H9 (cell line): Measurements from ENCODE around the gene MIGA2. TPM values are rescaled to one million over a fixed set of nuclear protein-coding genes. Genes with fewer than 3 reads are reported as not detected.

ENCODE experiments used
- DNase-seq: peaks from one replicate; pipeline ENCODE4 v3.0.0-alpha.2; 2017
- H2AFZ ChIP-seq: one replicate; pipeline ENCODE4 v1.6.1; 2013; ENCODE audit warnings: mild to moderate bottlenecking, low read length, control low read depth, moderate library complexity
- H2AK5ac ChIP-seq: 2 replicates; pipeline ENCODE4 v1.6.1; 2013; ENCODE audit warnings: low read length, control low read depth, mixed read lengths; ENCODE audit not compliant: insufficient read length
- H2BK120ac ChIP-seq: one replicate; pipeline ENCODE4 v1.6.1; 2013; ENCODE audit warnings: low read depth, mild to moderate bottlenecking, low read length, control low read depth, inconsistent platforms; ENCODE audit not compliant: poor library complexity, severe bottlenecking
- H2BK12ac ChIP-seq: 2 replicates; pipeline ENCODE4 v1.6.1; 2013; ENCODE audit warnings: low read length, control low read depth, mixed read lengths, low read depth; ENCODE audit not compliant: insufficient read length
- H2BK15ac ChIP-seq: 2 replicates; pipeline ENCODE4 v1.6.1; 2013; ENCODE audit warnings: low read depth, low read length, control low read depth
- H2BK20ac ChIP-seq: one replicate; pipeline ENCODE4 v1.6.1; 2013; ENCODE audit warnings: low read depth, mild to moderate bottlenecking, low read length, control low read depth, inconsistent platforms; ENCODE audit not compliant: poor library complexity, severe bottlenecking
- H2BK5ac ChIP-seq: 2 replicates; pipeline ENCODE4 v1.6.1; 2013; ENCODE audit warnings: low read length, control low read depth, mixed read lengths; ENCODE audit not compliant: insufficient read length
- H3K14ac ChIP-seq: 2 replicates; pipeline ENCODE4 v1.6.1; 2013; ENCODE audit warnings: low read length, control low read depth; ENCODE audit not compliant: insufficient read depth
- H3K18ac ChIP-seq: 2 replicates; pipeline ENCODE4 v1.6.1; 2013; ENCODE audit warnings: low read depth, mild to moderate bottlenecking, mixed read lengths, low read length, control low read depth; ENCODE audit not compliant: insufficient read length
- H3K23ac ChIP-seq: 2 replicates; pipeline ENCODE4 v1.6.1; 2013; ENCODE audit warnings: low read length, control low read depth, mixed read lengths, low read depth; ENCODE audit not compliant: insufficient read length
- H3K23me2 ChIP-seq: 2 replicates; pipeline ENCODE4 v1.6.1; 2013; ENCODE audit warnings: low read depth, mild to moderate bottlenecking, mixed read lengths, low read length, control low read depth; ENCODE audit not compliant: insufficient read length, poor library complexity, severe bottlenecking
- H3K27ac ChIP-seq: 2 replicates; pipeline ENCODE4 v1.5.1; 2013; ENCODE audit warnings: low read length, control low read depth, mixed read lengths, low read depth; ENCODE audit not compliant: insufficient read length
- H3K27me3 ChIP-seq: 2 replicates; pipeline ENCODE4 v1.6.1; 2013; ENCODE audit warnings: low read length, control low read depth, inconsistent platforms; ENCODE audit not compliant: insufficient read depth
- H3K4ac ChIP-seq: 2 replicates; pipeline ENCODE4 v1.6.1; 2013; ENCODE audit warnings: low read depth, mild to moderate bottlenecking, control low read depth, inconsistent platforms, low read length, moderate library complexity
- H3K4me1 ChIP-seq: 2 replicates; pipeline ENCODE4 v1.6.1; 2013; ENCODE audit warnings: low read length, control low read depth, inconsistent platforms; ENCODE audit not compliant: insufficient read depth
- H3K4me2 ChIP-seq: 2 replicates; pipeline ENCODE4 v1.6.1; 2013; ENCODE audit warnings: low read length, control low read depth, mixed read lengths; ENCODE audit not compliant: insufficient read length, insufficient read depth
- H3K56ac ChIP-seq: 2 replicates; pipeline ENCODE4 v1.6.1; 2013; ENCODE audit warnings: low read depth, mild to moderate bottlenecking, mixed read lengths, low read length, control low read depth; ENCODE audit not compliant: insufficient read length
- H3K79me1 ChIP-seq: 2 replicates; pipeline ENCODE4 v1.6.1; 2013; ENCODE audit warnings: low read depth, mild to moderate bottlenecking, moderate library complexity, low read length, control low read depth, inconsistent platforms; ENCODE audit not compliant: insufficient read depth, poor library complexity, severe bottlenecking
- H3K79me2 ChIP-seq: 2 replicates; pipeline ENCODE4 v1.6.1; 2013; ENCODE audit warnings: low read length, control low read depth, inconsistent platforms; ENCODE audit not compliant: insufficient read depth
- H3K9ac ChIP-seq: 2 replicates; pipeline ENCODE4 v1.6.1; 2013; ENCODE audit warnings: low read length, control low read depth, mixed read lengths; ENCODE audit not compliant: insufficient read length; ENCODE audit errors: extremely low read depth
- H3K9me3 ChIP-seq: one replicate; pipeline ENCODE4 v1.6.1; 2013; ENCODE audit warnings: low read depth, low read length, inconsistent platforms; ENCODE audit not compliant: control insufficient read depth
- H3T11ph ChIP-seq: one replicate; pipeline ENCODE4 v1.6.1; 2013; ENCODE audit warnings: mild to moderate bottlenecking, low read length, control low read depth, inconsistent platforms
- H4K20me1 ChIP-seq: one replicate; pipeline ENCODE4 v1.6.1; 2013; ENCODE audit not compliant: control insufficient read depth, insufficient read length, insufficient read depth
- H4K5ac ChIP-seq: 2 replicates; pipeline ENCODE4 v1.6.1; 2013; ENCODE audit warnings: low read depth, mild to moderate bottlenecking, mixed read lengths, low read length, control low read depth; ENCODE audit not compliant: insufficient read length
- H4K8ac ChIP-seq: replicated peaks from 2 replicates; pipeline ENCODE4 v1.6.1; 2013; ENCODE audit warnings: low read length, control low read depth, mixed read lengths, low read depth; ENCODE audit not compliant: insufficient read length
- H4K91ac ChIP-seq: 2 replicates; pipeline ENCODE4 v1.6.1; 2013; ENCODE audit warnings: low read depth, mild to moderate bottlenecking, moderate library complexity, mixed read lengths, low read length, control low read depth; ENCODE audit not compliant: insufficient read length
- H3K27ac Mint-ChIP-seq, 3 experiments: 2 replicates in 2 of 3; 3 replicates in 1 of 3; pipeline ENCODE4 v1.8.0; 2020 to 2021; ENCODE audit warnings: mixed read lengths in 3 of 3, mild to moderate bottlenecking in 1 of 3, moderate library complexity in 1 of 3
- H3K27me3 Mint-ChIP-seq: 2 replicates; pipeline ENCODE4 v1.8.0; 2021; ENCODE audit warnings: low read depth, mild to moderate bottlenecking, moderate library complexity, mixed read lengths
- H3K36me3 Mint-ChIP-seq, 3 experiments: 2 replicates in 2 of 3; 3 replicates in 1 of 3; pipeline ENCODE4 v1.8.0; 2020 to 2021; ENCODE audit warnings: low read depth in 3 of 3, mixed read lengths in 3 of 3; ENCODE audit not compliant: insufficient read depth in 1 of 3
- H3K4me1 Mint-ChIP-seq, 2 experiments: 2 replicates each; pipeline ENCODE4 v1.8.0; 2020; ENCODE audit warnings: mixed read lengths in 2 of 2
- H3K4me3 Mint-ChIP-seq, 2 experiments: 2 replicates in 1 of 2; 3 replicates in 1 of 2; pipeline ENCODE4 v1.8.0; 2020 to 2021; ENCODE audit warnings: mild to moderate bottlenecking in 2 of 2, mixed read lengths in 2 of 2, moderate library complexity in 1 of 2
- H3K9me3 Mint-ChIP-seq, 2 experiments: 2 replicates in 1 of 2; 3 replicates in 1 of 2; pipeline ENCODE4 v1.8.0; 2020; ENCODE audit warnings: mild to moderate bottlenecking in 2 of 2, mixed read lengths in 2 of 2, moderate library complexity in 1 of 2
- WGBS: extraction: QIAGEN DNeasy Blood & Tissue Kit; methylation state at CpG from one replicate; pipeline ENCODE4 v1.1.7; 2013; ENCODE audit warnings: missing lambda C conversion rate, low lambda C conversion rate, mixed read lengths; ENCODE audit not compliant: insufficient read length; ENCODE audit errors: extremely low coverage; 5-methylcytosine and 5-hydroxymethylcytosine counted together
- total RNA-seq: library from RNA; stranded (reverse); gene quantifications from 2 replicates; pipeline ENCODE4 v1.2.1, GENCODE V29; 2021
- TF ChIP-seq, protein P1 (sequence below): fragments of 200-600 bp; sonication (generic); conservative IDR thresholded peaks from 3 replicates; pipeline ENCODE4 v1.8.0; 2021; ENCODE audit warnings: antibody characterized with exemption, mild to moderate bottlenecking

The MIGA2 gene
- total RNA-seq, 1 experiment from 2014 or later = 37.8 TPM

DNA sequence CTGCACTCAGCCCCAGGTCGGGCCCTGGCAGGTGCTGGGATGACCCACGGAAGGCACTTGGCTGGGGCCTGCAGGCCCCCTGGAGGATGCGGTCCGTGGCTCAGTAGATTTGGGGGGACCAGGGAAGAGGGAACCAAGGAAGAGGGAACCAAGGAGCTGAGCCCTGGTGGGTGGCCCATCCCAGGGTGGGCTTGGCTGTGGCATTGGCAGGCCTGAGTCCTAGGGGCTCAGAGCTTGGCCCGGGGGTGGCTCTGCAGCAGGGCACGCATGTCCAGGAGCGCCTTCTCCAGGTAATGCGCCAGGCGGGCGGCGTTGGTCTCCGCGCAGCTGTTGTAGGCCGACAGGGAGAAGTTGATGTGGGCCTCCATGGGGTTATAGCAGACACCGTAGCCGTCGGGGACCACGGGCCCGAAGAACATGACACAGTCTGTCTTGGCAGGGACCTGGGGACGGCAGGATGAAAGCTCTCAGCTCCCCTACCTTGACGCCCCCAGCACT is 58.8 kb downstream of the MIGA2 start:
- no peaks in the 10 kb centered on the region for H3K79me1 ChIP-seq
- Mint-ChIP-seq H3K4me3 (no peak overlapping the region), H3K27ac (peak overlapping the region in 1 of 3 experiments; percentile 79; a peak in 1 of 7 replicates), H3K36me3 (peaks cover 2 to 12% (median 3%) of the 10 kb centered on the region in 3 experiments; a peak in 4 of 7 replicates), H3K9me3 (no peaks in the 10 kb centered on the region), H3K27me3 (no peaks in the 10 kb centered on the region), H3K4me1 (no peaks in the 10 kb centered on the region)
- H3K4me1 ChIP-seq = no peaks in the 10 kb centered on the region
- no peak overlapping the region for H2BK5ac ChIP-seq
- H3K14ac ChIP-seq = no peak overlapping the region; the same call in 1 of the 2 replicates
- TF ChIP-seq, protein P1, sequence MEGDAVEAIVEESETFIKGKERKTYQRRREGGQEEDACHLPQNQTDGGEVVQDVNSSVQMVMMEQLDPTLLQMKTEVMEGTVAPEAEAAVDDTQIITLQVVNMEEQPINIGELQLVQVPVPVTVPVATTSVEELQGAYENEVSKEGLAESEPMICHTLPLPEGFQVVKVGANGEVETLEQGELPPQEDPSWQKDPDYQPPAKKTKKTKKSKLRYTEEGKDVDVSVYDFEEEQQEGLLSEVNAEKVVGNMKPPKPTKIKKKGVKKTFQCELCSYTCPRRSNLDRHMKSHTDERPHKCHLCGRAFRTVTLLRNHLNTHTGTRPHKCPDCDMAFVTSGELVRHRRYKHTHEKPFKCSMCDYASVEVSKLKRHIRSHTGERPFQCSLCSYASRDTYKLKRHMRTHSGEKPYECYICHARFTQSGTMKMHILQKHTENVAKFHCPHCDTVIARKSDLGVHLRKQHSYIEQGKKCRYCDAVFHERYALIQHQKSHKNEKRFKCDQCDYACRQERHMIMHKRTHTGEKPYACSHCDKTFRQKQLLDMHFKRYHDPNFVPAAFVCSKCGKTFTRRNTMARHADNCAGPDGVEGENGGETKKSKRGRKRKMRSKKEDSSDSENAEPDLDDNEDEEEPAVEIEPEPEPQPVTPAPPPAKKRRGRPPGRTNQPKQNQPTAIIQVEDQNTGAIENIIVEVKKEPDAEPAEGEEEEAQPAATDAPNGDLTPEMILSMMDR = no peak
- DNase-seq = no peak
- no peak overlapping the region for H3K9ac ChIP-seq
- H3K9me3 ChIP-seq = no peaks in the 10 kb centered on the region
- H3K27me3 ChIP-seq = no peaks in the 10 kb centered on the region
- H3K4ac ChIP-seq = no peak overlapping the region
- H4K20me1 ChIP-seq = no peaks in the 10 kb centered on the region
- H3K56ac ChIP-seq = no peak overlapping the region
- no CpG with 5 or more reads among the region's 21 CpGs for WGBS
- H4K8ac ChIP-seq = no peak overlapping the region
- H4K5ac ChIP-seq = no peak overlapping the region
- H2BK120ac ChIP-seq = no peak overlapping the region
- no peak overlapping the region for H4K91ac ChIP-seq
- H3T11ph ChIP-seq = no peak overlapping the region
- no peaks in the 10 kb centered on the region for H3K23me2 ChIP-seq
- H2BK15ac ChIP-seq = no peak overlapping the region
- no peak overlapping the region for H3K4me2 ChIP-seq
- no peaks in the 10 kb centered on the region for H3K79me2 ChIP-seq
- H3K18ac ChIP-seq = no peak overlapping the region
- H3K23ac ChIP-seq = no peak overlapping the region
- H2BK12ac ChIP-seq = no peak overlapping the region
- no peak overlapping the region for H2AK5ac ChIP-seq
- no peak overlapping the region for H2AFZ ChIP-seq
- H3K27ac ChIP-seq = no peak overlapping the region
- no peak overlapping the region for H2BK20ac ChIP-seq
